GM19438 (cell line): ENCODE measurements around the gene ZEB1.
"Not testable (repeated sequence)": the region's sequence is repeated elsewhere in the genome, so short reads cannot be mapped to it uniquely, and the experiment has no call there.

Experiments
- ATAC-seq: cut with Tn5 transposase; IDR thresholded peaks from one replicate; pipeline ENCODE4 v1.9.1; 2021; ENCODE audit warnings: low read depth; ENCODE audit not compliant: unreplicated experiment

The ZEB1 gene

DNA sequence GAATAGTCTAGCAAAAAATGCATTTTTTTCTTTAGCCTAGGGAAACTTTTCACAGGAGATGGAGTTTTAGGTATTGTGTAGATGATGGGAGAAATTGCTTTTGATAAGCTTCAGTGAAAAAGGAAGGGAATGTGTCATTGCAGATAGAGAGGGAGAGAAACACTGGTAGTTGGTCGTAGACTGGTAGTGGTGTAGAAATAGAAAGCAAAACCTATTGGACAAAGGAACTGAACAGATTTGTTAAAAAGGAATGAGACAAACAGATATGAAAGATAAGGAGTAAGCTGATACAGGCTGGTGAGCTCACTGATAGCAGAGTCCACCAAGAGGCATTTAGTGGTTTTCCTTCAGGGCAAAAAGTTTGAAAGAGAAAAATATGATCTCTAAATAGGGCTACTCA, 94.3 kb downstream of the ZEB1 start:
- no peak for ATAC-seq

DNA sequence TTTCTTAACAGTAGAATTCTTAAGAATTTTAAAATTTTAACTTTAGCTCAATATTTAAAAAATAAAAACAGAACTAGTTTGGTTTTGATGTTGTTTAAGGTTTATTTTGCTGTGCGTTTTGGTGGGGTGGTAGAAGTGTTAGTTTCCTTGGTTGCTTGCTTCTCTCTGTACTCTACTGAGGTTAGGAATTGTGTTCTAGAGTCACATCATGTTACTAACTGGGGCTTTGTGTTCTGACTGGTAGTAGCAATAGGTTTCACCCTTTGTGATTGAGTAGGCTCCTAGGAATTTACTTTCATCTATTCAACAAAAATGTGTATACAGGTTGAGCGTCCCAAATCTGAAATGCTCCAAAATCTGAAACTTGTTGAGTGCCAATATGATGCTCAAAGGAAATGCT, 99.5 kb downstream of the ZEB1 start:
- ATAC-seq = no peak

DNA sequence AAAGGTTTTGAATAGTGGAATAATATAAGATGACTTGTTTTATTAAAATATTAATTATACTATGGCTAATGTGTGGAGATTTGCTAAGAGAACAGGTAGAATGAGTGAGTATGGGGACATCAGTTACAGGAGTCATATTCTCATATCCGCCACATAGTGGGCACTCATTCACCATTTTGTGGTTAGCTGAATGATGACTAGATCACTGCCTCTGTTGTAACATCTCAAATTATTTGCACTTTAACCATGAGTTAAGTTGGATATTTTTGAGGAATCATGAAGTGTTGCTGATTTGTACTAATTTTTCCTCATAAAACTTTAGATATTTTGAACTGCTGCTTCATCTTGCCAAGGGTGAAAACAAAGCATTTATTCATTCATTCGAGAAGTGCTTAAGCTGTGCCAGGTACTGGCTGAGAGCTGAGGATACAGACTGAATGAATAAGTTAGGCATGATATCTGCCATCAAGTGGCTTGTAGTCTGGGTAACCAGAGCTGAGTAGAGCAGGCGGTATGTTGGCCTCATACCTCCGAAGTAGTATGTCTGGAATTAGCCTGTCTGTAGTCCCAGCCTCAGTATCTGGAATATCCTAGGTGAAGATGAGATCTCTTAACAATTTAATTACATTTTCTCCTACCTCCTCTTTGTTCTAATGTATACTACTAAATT, 100.5 kb downstream of the ZEB1 start:
- no peak for ATAC-seq

GRCh38 chr10:31421322-31421721, 102.3 kb downstream of the ZEB1 start:
- ATAC-seq = no peak

GRCh38 chr10:31422634-31423033, 103.6 kb downstream of the ZEB1 start:
- ATAC-seq = no peak

DNA sequence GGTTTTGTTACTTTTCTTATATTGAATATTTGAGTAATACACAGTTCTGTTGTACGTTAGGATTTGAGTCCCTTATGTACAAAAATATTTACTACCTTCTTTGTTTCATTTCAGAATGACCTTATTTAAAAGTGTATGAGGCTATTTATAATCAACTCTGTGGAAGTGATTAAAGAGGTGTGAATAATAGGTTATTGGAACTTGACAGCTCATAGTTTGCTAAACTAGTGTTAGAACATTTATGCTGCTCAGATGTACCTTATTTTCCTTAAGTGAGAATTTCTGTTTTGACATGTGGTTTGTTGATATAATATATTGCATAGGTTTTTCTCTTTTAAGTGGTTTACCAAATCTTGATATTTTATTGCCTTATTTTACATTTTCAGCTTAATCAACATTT, 105.5 kb downstream of the ZEB1 start:
- ATAC-seq = no peak

GRCh38 chr10:31426401-31426800, 107.4 kb downstream of the ZEB1 start:
- no peak for ATAC-seq

GRCh38 chr10:31427334-31427733, 108.3 kb downstream of the ZEB1 start:
- not testable (repeated sequence) for ATAC-seq

DNA sequence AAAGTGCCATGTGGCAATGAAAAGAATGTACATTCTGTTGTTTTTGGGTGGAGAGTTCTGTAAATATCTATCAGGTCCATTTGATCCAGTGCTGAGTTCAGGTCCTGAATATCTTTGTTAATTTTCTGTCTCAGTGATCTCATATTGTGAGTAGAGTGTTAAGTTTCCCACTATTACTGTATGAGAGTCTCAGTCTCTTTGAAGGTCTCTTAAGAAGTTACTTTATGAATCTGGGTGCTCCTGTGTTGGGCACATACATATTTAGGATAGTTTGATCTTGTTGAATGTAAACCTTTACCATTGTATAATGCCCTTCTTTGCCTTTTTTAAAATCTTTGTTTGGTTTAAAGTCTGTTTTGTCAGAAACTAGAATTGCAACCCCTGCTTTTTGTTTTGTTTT, 109.5 kb downstream of the ZEB1 start:
- not testable (repeated sequence) for ATAC-seq

- no peak for ATAC-seq
These were observed 112.0 kb downstream of the ZEB1 start for GRCh38 chr10:31431021-31431420.

DNA sequence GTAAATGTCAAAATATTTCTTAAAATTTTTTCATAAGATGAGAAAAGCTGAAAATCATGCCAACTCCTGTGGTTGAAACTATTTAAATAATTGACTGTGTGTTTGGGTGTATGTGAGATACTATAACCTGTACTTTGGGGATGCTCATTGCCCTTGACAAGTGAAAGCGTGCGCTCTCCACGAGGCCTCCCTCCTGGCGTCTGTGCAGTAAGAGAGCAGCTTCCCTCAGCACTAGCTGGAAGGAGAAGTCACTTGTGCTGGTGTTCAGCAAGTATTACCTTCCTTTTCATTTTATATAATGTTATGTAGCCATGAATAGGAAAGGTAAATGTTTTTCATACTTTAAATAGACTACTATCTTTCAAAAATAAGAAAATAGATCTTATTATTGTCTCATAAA, 118.9 kb downstream of the ZEB1 start:
- ATAC-seq = no peak

DNA sequence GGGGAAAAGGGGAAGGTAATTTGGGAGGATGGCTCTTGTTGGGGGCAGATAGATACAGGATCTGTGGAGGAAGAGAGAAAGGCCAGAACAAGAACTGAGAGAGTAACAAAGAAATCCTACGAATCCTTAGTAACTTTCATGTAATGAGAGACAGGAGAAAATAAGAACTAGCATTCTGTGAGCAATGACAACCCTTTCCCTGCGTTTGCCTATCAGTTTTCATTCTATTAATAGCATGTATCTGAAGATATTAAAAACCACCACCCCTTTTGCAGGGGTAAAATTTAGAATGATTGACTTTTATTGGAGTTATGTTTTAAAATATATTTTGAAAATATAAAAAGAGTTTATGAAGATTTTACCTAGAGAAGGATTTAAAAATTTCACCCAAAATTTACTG, 132.8 kb downstream of the ZEB1 start:
- no peak for ATAC-seq

DNA sequence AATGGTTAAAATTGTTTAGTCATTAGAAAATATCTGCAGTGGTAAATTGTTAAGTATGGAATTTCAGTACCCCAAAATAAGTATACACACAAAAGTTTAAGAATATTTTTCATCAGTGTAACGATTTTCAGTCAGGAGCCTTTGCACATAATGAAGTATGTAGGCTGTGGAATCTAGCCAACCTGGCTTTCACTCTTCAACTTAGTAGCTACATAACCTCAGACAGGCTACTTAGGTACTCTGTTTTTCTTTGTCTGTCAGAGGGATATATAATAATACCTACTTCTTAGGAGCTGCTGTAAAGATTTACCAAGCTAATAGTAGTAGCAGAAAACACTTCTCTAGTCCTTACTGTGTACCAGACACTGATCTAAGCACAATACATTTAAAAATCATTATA, 137.5 kb downstream of the ZEB1 start:
- no peak for ATAC-seq

DNA sequence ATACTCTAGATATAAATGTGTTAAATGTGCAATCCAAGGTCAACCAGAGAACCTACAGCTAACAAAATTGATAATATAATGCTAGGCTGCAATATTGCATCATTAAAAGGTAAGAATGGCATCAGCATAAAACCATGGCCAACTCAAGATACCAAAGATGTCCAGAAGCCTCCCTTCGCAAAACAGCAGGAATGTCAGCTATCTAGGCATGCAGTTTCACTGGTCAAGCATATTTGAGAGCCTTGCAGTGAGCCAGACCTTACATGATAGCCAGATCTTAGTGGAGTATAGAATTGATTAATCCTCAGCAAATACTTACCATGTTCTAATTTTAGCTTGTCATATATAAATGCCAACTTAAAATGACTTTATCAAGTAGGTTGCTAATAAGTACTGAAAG, 138.8 kb downstream of the ZEB1 start:
- ATAC-seq = no peak

DNA sequence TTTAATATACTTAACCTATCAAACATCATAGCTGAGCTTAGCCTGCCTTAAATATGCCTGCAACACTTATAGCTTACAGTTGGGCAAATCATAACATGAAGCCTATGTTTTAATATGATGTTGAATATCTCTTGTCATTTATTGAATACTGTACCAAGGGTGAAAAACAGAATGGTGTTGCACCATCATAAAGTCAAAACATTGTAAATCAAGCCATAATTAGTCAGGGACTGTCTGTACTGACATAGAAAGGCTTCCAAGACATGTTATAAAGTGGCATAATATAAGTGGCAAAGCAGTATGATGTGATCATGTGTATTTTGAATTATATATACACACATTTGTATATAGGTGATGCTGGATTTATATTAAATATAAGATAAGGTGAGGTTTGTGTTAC, 140.0 kb downstream of the ZEB1 start:
- ATAC-seq = no peak

- ATAC-seq = no peak
These were observed 141.2 kb downstream of the ZEB1 start for GRCh38 chr10:31460242-31460641.

DNA sequence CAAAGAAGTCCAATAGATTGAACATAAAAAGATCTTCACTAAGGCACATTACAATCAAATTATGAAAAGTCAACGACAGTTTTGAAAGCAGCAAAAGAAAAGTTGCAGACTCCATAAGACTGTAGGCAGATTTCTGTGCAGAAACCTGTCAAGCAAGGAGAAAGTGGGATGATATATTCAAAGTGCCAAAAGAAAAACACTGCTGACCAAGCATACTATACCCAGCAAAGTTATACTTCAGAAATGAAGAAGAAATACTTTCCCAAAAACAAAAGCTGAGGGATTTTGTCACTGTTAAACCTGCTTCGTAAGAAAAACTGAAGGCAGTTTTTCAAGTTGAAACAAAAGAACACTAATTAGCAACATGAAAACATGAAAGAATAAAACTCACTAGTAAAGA, 145.5 kb downstream of the ZEB1 start:
- ATAC-seq = no peak

DNA sequence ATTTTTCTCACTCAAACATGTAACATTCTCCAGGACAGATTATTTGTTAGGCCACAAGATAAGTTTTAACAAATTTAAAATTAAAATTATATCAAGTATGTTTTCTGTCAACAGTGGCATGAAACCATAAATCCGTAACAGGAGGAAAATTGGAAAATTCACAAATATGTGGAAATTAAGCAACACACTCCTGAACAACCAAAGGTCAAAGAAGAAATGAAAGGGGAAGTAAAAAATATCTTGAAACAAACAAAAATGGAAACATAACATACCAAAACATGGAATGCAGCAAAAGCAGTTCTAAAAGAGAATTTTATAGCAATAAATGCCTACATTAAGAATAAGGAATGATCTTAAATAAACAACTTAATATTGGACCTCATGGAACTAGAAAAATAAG, 147.3 kb downstream of the ZEB1 start:
- no peak for ATAC-seq

- no peak for ATAC-seq
These were observed 148.9 kb downstream of the ZEB1 start for GRCh38 chr10:31467791-31468535.

GRCh38 chr10:31468536-31468859, 149.5 kb downstream of the ZEB1 start:
- ATAC-seq = no peak

DNA sequence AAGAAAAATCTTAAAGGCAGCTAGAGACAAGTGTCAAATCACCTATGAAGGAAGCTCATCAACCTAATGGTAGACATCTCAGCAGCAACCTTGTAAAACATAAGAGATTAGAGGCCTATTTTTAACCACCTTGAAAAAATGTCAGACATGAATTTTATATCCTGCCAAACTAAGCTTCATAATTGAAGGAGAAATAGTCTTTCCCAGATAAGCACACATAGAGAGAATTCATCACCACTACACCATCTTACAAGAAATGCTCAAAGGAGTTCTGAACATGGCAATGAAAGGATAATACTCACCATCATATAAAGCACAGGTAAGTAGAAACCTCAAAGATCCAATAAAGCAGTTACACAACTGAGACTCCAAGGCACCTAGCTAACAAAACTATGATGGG, 156.5 kb downstream of the ZEB1 start:
- no peak for ATAC-seq

DNA sequence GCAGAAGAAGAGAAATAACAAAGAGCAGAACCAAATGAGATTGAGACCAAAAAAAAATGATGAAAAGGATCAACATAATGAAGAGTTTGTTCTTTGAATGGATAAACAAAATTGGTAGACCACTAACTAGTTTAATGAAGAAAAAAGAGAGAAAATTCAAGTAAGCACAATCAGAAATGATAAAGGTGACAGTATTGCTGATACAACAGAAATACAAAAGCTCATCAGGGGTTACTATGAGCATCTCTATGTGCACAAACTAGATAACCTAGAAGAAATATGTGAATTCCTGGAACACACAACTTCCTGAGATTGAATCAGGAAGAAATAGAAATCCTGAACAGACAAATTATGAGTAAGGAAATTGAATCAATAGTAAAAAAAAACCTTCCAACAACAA, 157.1 kb downstream of the ZEB1 start:
- no peak for ATAC-seq

- ATAC-seq = no peak
These were observed 158.6 kb downstream of the ZEB1 start for GRCh38 chr10:31477584-31477983.
